ENCODE results near the gene HIVEP3. TPM values are rescaled to one million over a fixed set of nuclear protein-coding genes. Genes with fewer than 3 reads are reported as not detected.

Gene HIVEP3
- total RNA-seq, 4 donors from 2014 or later, result 4.2 to 6.5 (median 4.7) TPM

DNA sequence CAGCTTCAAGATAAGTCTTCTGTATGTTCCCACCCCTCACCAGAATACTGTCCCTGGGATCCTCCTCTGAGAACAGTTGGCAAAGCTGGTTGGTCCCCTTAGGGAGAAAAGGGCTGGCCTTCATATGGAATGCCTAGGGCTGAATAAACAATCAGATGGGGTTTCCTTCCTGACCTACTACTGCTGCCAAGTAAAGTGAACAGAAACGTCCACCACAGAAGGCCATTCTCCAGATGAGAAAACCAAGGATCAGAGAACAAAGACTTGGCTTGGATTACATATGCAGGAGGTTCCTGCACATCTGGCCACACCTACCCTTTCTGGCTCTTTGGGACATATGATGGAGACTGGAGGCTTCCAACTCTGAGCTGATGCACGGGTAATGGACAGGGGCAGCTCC lies 194.5 kb downstream of the HIVEP3 start:
- 44 to 47% methylated on average over 2 of the region's 2 CpGs for WGBS, 2 donors
- DNase-seq (ENCODE audit: low spot score in 2 of 2), result no peak
- Histone ChIP-seq H3K4me3 (no peak overlapping the region), H3K9me3 (no peaks in the 10 kb centered on the region), H3K36me3 (no peaks in the 10 kb centered on the region), H3K27ac (no peak overlapping the region), H3K4me1 (peaks cover 0 to 40% (median 13%) of the 10 kb centered on the region in 4 donors), H3K27me3 (no peaks in the 10 kb centered on the region)
- no peak for TF ChIP-seq EP300 (IDR thresholded peaks at IDR 0.05)
- TF ChIP-seq, protein P1, sequence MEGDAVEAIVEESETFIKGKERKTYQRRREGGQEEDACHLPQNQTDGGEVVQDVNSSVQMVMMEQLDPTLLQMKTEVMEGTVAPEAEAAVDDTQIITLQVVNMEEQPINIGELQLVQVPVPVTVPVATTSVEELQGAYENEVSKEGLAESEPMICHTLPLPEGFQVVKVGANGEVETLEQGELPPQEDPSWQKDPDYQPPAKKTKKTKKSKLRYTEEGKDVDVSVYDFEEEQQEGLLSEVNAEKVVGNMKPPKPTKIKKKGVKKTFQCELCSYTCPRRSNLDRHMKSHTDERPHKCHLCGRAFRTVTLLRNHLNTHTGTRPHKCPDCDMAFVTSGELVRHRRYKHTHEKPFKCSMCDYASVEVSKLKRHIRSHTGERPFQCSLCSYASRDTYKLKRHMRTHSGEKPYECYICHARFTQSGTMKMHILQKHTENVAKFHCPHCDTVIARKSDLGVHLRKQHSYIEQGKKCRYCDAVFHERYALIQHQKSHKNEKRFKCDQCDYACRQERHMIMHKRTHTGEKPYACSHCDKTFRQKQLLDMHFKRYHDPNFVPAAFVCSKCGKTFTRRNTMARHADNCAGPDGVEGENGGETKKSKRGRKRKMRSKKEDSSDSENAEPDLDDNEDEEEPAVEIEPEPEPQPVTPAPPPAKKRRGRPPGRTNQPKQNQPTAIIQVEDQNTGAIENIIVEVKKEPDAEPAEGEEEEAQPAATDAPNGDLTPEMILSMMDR (IDR thresholded peaks at IDR 0.05), result no peak
- TF ChIP-seq POLR2A (IDR thresholded peaks at IDR 0.05), result no peak

DNA sequence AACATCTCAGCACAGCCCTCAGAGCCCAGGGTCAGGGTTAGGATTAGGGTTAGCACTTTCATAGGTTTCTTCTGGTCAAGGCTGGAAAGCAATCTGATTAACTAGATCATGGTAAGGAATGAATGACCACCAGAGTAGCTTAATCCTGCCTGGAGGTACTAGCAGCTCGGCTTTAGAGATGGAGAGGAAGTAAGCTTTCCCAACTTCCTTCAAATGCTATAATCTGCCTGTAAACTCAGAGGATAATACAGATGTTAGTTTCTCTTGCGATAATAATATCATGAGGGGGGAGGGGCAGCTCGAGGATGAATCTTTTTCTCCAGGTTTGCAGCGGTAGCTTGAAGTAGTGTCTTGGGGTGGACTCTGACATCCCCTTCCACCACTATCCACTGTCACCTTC lies 194.9 kb downstream of the HIVEP3 start:
- DNase-seq (ENCODE audit: low spot score in 2 of 2), result no peak
- peaks cover 0 to 35% (median 10%) of the 10 kb centered on the region in 4 donors for H3K4me1 ChIP-seq
- H3K27ac ChIP-seq, result no peak overlapping the region
- H3K27me3 ChIP-seq, result no peaks in the 10 kb centered on the region
- WGBS, 2 donors, result 55 to 72% methylated on average over 4 of the region's 4 CpGs
- TF ChIP-seq EP300 (IDR thresholded peaks at IDR 0.05) (no peak), POLR2A (IDR thresholded peaks at IDR 0.05) (no peak)
- TF ChIP-seq, protein P1 (IDR thresholded peaks at IDR 0.05), result no peak
- H3K4me3 ChIP-seq, result no peak overlapping the region
- H3K36me3 ChIP-seq, result no peaks in the 10 kb centered on the region
- H3K9me3 ChIP-seq, result no peaks in the 10 kb centered on the region

DNA sequence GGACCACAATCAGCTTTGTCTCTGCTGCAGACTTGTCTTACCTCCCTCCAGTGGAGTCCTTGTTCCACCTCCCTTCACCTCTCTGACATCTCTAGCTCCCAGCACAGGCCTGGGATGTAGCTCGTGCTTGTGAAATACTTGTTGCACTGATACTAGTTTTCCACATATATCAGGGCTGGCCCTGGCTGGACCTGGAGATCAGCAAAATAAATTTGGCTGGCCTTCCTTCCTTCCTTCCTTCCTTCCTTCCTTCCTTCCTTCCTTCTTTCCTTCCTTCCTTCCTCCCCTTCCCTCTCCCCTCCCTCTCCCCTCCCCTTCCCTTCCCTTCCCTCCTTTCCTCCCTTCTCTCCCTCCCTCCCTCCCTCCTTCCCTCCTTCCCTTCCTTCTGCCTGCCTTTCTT lies 196.5 kb downstream of the HIVEP3 start:
- Histone ChIP-seq H3K36me3 (no peaks in the 10 kb centered on the region), H3K9me3 (no peaks in the 10 kb centered on the region), H3K4me1 (peaks cover 0 to 19% (median 2%) of the 10 kb centered on the region in 4 donors), H3K27ac (no peak overlapping the region), H3K4me3 (no peak overlapping the region), H3K27me3 (no peaks in the 10 kb centered on the region)
- 75 to 85% methylated on average over 1 of the region's 1 CpG for WGBS, 2 donors
- no peak for DNase-seq (ENCODE audit: low spot score in 2 of 2)
- TF ChIP-seq EP300 (IDR thresholded peaks at IDR 0.05) (no peak), POLR2A (IDR thresholded peaks at IDR 0.05) (no peak)
- TF ChIP-seq, protein P1 (IDR thresholded peaks at IDR 0.05), result no peak

DNA sequence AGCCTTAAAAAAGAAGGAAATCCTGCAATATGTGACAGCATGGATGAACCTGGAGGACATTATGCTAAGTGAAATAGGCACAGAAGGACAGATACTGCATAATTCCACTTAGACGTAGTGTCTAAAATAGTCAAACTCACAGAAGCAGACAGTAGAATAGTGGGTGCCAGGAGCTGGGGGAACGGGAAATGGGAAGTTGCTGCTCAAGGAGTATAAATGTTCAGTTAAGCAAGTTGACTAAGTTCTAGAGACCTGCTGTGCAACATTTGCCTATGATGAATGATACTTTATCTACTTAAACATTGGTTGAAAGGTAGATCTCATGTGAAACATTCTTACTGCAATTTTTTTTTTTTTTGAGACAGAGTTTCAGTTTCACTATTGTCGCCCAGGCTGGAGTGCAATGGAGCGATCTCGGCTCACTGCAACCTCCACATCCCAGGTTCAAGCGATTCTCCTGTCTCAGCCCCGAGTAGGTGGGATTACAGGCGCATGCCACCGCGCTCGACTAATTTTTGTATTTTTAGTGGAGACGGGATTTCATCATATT lies 197.8 kb downstream of the HIVEP3 start:
- no peaks in the 10 kb centered on the region for H3K36me3 ChIP-seq
- no peaks in the 10 kb centered on the region for H3K27me3 ChIP-seq
- TF ChIP-seq, protein P1 (IDR thresholded peaks at IDR 0.05), result no peak
- TF ChIP-seq EP300 (IDR thresholded peaks at IDR 0.05) (no peak), POLR2A (IDR thresholded peaks at IDR 0.05) (no peak)
- H3K27ac ChIP-seq, result no peak overlapping the region
- no peak for DNase-seq (ENCODE audit: low spot score in 2 of 2)
- peaks cover 0 to 13% (median 0%) of the 10 kb centered on the region in 4 donors for H3K4me1 ChIP-seq
- 91 to 97% methylated on average over 12 of the region's 12 CpGs for WGBS, 2 donors
- H3K9me3 ChIP-seq, result no peaks in the 10 kb centered on the region
- H3K4me3 ChIP-seq, result no peak overlapping the region

DNA sequence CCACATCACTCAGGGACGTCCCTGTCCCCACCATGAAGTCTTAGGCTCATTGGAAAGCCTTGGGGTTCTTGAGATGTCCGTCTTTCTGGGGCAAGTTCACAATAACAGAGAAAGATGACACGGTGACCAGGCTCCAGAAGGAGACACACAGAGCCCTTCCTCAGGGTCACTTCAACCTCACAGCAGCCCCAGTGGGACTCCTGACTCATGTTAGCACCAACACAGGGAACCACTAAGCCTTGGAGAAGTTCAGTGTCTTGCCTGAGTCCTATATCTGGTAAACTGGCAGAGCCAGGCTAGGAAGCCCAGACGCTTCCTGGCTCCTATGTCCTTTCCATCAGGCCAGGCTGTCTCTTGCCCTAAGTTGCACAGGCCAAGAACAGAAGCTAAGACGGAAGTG lies 199.1 kb downstream of the HIVEP3 start:
- DNase-seq (ENCODE audit: low spot score in 2 of 2), result no peak
- Histone ChIP-seq H3K27ac (no peak overlapping the region), H3K4me3 (no peak overlapping the region), H3K27me3 (no peaks in the 10 kb centered on the region), H3K9me3 (no peaks in the 10 kb centered on the region), H3K36me3 (no peaks in the 10 kb centered on the region), H3K4me1 (peaks cover 0 to 6% (median 0%) of the 10 kb centered on the region in 4 donors)
- WGBS, 2 donors, result 83 to 95% methylated on average over 4 to 5 of the region's 5 CpGs
- TF ChIP-seq, protein P1 (IDR thresholded peaks at IDR 0.05), result no peak
- TF ChIP-seq POLR2A (IDR thresholded peaks at IDR 0.05), result no peak
- TF ChIP-seq EP300 (IDR thresholded peaks at IDR 0.05), result no peak

All from tibial nerve (tissue), 4 donors.